Measurements from ENCODE around the gene CIBAR2. TPM values are rescaled to one million over a fixed set of nuclear protein-coding genes. Genes with fewer than 3 reads are reported as not detected.

The CIBAR2 gene
- total and polyA plus RNA-seq, 7 donors, result not detected

DNA sequence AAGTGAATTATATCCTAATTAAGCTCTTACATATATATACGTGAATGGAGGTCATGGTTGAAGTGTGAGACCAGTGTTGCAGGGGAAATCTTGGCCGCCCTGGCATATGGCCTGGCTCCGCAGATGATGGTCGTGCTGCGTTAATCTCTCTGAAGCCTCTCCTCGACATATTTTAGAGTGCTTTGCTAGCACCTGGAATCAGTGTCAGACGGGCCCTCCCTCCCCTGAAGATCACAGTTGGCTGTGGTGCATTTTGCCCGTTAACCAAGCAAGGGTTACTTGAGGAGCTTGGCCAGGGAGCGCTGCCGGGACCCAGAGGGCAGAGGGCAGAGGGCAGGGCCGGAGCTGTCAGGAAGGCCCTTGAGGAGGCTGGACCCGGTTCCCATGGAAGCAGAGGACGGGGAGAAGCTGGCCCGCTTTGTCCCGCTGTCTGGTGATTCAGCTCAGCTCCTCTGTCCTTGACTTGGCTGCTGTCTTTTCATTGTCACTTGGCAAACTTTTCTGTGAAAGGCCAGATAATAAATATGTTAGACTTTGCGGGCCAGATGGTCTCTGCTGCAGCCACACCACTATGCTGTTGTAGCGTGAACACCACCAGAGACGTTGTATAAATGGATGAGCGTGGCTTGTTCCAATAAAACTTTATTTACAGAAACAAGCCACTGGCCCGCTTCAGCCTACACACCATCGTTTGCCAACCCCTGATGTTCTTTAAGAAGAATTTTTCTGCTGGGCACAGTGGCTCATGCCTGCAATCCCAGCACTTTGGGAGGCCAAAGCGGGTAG is 32.3 kb downstream of the CIBAR2 start:
- Histone ChIP-seq H3K27ac (no peak overlapping the region), H3K27me3 (no peaks in the 10 kb centered on the region), H3K4me3 (no peak overlapping the region), H3K36me3 (peaks cover 0 to 72% (median 28%) of the 10 kb centered on the region in 4 donors), H3K4me1 (no peaks in the 10 kb centered on the region), H3K9me3 (no peaks in the 10 kb centered on the region)
- no peak for DNase-seq
- WGBS, 2 donors, result 86 to 87% methylated on average over 22 of the region's 22 CpGs
- intact Hi-C loops (cut with DNase I), result no loop called here
- TF ChIP-seq, protein P1, sequence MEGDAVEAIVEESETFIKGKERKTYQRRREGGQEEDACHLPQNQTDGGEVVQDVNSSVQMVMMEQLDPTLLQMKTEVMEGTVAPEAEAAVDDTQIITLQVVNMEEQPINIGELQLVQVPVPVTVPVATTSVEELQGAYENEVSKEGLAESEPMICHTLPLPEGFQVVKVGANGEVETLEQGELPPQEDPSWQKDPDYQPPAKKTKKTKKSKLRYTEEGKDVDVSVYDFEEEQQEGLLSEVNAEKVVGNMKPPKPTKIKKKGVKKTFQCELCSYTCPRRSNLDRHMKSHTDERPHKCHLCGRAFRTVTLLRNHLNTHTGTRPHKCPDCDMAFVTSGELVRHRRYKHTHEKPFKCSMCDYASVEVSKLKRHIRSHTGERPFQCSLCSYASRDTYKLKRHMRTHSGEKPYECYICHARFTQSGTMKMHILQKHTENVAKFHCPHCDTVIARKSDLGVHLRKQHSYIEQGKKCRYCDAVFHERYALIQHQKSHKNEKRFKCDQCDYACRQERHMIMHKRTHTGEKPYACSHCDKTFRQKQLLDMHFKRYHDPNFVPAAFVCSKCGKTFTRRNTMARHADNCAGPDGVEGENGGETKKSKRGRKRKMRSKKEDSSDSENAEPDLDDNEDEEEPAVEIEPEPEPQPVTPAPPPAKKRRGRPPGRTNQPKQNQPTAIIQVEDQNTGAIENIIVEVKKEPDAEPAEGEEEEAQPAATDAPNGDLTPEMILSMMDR (IDR thresholded peaks at IDR 0.05), result no peak
- TF ChIP-seq POLR2A (IDR thresholded peaks at IDR 0.05) (no peak), EP300 (IDR thresholded peaks at IDR 0.05) (no peak), POLR2AphosphoS5 (IDR thresholded peaks at IDR 0.05) (no peak)

DNA sequence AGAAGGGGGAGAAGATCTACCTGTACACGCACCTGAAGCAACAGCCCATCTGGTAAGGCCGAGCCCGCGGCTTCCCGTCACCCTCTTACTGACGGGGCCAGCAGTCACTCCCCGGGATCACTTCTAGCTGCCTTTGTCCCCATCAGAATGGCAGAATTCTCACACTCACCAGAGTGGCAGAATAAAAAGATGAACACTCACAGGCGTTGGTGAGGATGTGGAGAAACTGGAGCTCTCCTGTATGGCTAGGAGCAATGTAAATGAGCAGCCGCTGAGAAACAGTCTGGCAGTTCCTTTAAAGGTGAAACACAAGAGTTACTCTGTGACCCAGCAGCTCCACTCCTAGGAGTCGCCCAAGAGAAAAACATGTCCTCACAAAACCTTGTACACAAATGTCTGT is 33.3 kb downstream of the CIBAR2 start:
- intact Hi-C loops (cut with DNase I), result no loop called here
- H3K4me3 ChIP-seq, result no peak overlapping the region
- WGBS, 2 donors, result 97 to 98% methylated on average over 10 of the region's 10 CpGs

DNA sequence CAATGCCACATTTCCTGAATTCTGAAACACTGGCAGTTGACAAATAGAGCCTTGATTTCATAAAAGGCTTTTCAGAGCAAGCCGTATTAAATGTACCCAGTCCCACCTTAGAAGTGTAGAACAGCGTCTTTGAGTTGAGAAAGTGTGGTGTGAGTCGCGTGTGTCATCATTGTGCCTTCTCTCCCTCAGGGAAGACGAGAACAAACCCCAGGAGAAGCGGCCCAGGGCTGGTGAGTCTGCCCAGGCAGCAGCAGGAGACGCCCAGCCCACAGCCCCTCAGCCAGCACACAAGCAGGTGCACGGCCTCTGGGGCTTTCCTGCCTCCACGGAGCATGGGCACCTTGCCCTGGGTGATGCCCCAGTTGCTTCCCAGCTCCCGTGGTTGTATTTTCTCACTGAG is 34.0 kb downstream of the CIBAR2 start:
- peaks cover 0 to 83% (median 34%) of the 10 kb centered on the region in 4 donors for H3K36me3 ChIP-seq
- intact Hi-C loops (cut with DNase I), result no loop called here

More for the DNA sequence above, 33.3 kb downstream of the CIBAR2 start:
- DNase-seq, result no peak
- Histone ChIP-seq H3K4me1 (no peaks in the 10 kb centered on the region), H3K9me3 (no peaks in the 10 kb centered on the region), H3K27ac (no peak overlapping the region), H3K27me3 (no peaks in the 10 kb centered on the region), H3K36me3 (peaks cover 0 to 76% (median 30%) of the 10 kb centered on the region in 4 donors)
- TF ChIP-seq EP300 (IDR thresholded peaks at IDR 0.05) (no peak), POLR2AphosphoS5 (IDR thresholded peaks at IDR 0.05) (no peak), POLR2A (IDR thresholded peaks at IDR 0.05) (no peak)
- TF ChIP-seq, protein P1 (IDR thresholded peaks at IDR 0.05), result no peak

DNA sequence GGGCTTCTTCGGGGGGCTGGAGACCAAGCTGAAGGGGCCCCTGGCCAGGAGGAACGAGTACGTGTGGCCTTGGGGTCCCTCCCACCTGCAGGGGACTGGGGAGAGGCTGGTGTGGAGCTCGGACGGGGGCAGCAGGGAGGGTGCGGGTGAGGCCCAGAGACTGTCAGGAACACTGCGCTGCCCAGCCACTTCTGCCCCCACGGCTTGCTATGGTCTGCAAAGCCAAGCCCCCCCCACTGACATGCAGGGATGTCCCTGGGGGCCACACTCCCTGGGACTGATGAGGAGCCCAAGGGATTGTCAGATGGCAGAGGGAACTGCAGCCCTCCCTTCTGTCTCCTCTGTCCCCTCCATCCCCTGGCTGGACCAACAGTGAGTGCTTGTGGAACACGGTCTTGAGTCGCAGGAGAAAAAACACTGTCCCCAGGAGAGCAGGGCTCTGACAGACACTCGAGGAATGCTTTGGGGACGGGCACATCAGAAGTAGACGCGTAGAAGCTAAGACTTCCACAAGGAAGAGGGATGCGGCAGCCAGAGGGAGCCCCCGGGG is 34.6 kb downstream of the CIBAR2 start:
- H3K9me3 ChIP-seq, result no peaks in the 10 kb centered on the region
- WGBS, 2 donors, result 83 to 95% methylated on average over 16 of the region's 16 CpGs
- no peaks in the 10 kb centered on the region for H3K4me1 ChIP-seq
- no peak overlapping the region for H3K4me3 ChIP-seq
- TF ChIP-seq POLR2AphosphoS5 (IDR thresholded peaks at IDR 0.05) (no peak), POLR2A (IDR thresholded peaks at IDR 0.05) (no peak), EP300 (IDR thresholded peaks at IDR 0.05) (no peak)
- TF ChIP-seq, protein P1 (IDR thresholded peaks at IDR 0.05), result no peak
- peaks cover 0 to 89% (median 39%) of the 10 kb centered on the region in 4 donors for H3K36me3 ChIP-seq
- no peaks in the 10 kb centered on the region for H3K27me3 ChIP-seq
- no peak for DNase-seq
- no peak overlapping the region for H3K27ac ChIP-seq
- intact Hi-C loops (cut with DNase I), result no loop called here

More for the DNA sequence above, 34.0 kb downstream of the CIBAR2 start:
- no peak for DNase-seq
- WGBS, 2 donors, result 63 to 92% methylated on average over 10 of the region's 10 CpGs
- Histone ChIP-seq H3K27ac (no peak overlapping the region), H3K4me3 (no peak overlapping the region), H3K9me3 (no peaks in the 10 kb centered on the region), H3K4me1 (no peaks in the 10 kb centered on the region), H3K27me3 (no peaks in the 10 kb centered on the region)
- no peak for TF ChIP-seq POLR2AphosphoS5 (IDR thresholded peaks at IDR 0.05)
- TF ChIP-seq, protein P1 (IDR thresholded peaks at IDR 0.05), result no peak
- TF ChIP-seq POLR2A (IDR thresholded peaks at IDR 0.05), result no peak
- TF ChIP-seq EP300 (IDR thresholded peaks at IDR 0.05), result no peak

All from sigmoid colon (tissue), 7 donors.